ENCODE data around the gene SMARCA1. TPM values are rescaled to one million over a fixed set of nuclear protein-coding genes. Genes with fewer than 3 reads are reported as not detected.

SMARCA1 gene
- polyA plus RNA-seq, 3 donors, result 0.03 to 0.13 TPM; not detected in 1

DNA sequence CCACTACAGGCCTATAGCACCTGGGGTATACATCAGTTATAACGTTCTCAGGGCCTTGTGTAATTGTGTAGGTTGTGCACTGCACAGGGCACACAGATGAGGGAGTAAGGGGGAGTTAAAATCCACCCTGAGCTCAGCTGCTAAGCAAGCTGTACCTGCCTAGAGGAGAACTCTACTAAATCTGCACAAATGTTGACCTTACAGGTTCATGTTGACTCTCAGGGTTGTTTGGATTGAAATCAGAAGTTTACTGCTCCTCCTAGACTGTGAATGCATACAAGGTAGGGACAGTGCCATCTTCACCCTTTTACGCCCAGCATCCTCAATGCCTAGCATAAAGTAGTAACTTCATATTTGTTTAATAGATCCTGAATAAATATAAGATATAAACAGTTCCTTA is 89.8 kb downstream of the SMARCA1 start:
- no peak overlapping the region for H3K27ac Mint-ChIP-seq
- no peak overlapping the region for H3K4me3 Mint-ChIP-seq
- no peak overlapping the region for H3K9ac ChIP-seq (ENCODE audit: insufficient read depth, low read length, poor library complexity, severe bottlenecking)

GRCh38 chrX:129427267-129427666 is 96.0 kb downstream of the SMARCA1 start:
- H4K20me1 ChIP-seq (ENCODE audit: insufficient read depth, low read length), result no peaks in the 10 kb centered on the region
- H3K4me2 ChIP-seq (replicated peaks; ENCODE audit: extremely low read depth, low read length, poor library complexity, severe bottlenecking), result no peak overlapping the region
- no peaks in the 10 kb centered on the region for H3K36me3 ChIP-seq (replicated peaks in 1 of 2; ENCODE audit: control insufficient read depth in 1 of 2, insufficient read depth in 2 of 2, low read length in 2 of 2)
- no peak overlapping the region for H3K27ac ChIP-seq (ENCODE audit: low read depth in 1 of 2, low read length in 2 of 2)
- Mint-ChIP-seq H3K27ac (no peak overlapping the region), H3K9me3 (peaks cover 0 to 5% (median 0%) of the 10 kb centered on the region in 7 donors), H3K36me3 (no peaks in the 10 kb centered on the region), H3K4me3 (no peak overlapping the region), H3K27me3 (ENCODE audit: low read depth in 3 of 3) (peaks cover 0 to 3% (median 0%) of the 10 kb centered on the region in 3 donors), H3K4me1 (no peaks in the 10 kb centered on the region)
- no peak overlapping the region for H3K9ac ChIP-seq (ENCODE audit: insufficient read depth, low read length, poor library complexity, severe bottlenecking)
- intact Hi-C loops (cut with micrococcal nuclease), result no loop called here
- H3K27me3 ChIP-seq (ENCODE audit: control insufficient read depth in 2 of 2, insufficient read depth in 2 of 2, low read length in 2 of 2), result no peaks in the 10 kb centered on the region
- no peaks in the 10 kb centered on the region for H3K9me3 ChIP-seq (replicated peaks in 1 of 2; ENCODE audit: control insufficient read depth in 1 of 2, insufficient read depth in 1 of 2, low read length in 2 of 2)
- no peak overlapping the region for H2AFZ ChIP-seq (ENCODE audit: insufficient read depth, low read depth, low read length, poor library complexity, severe bottlenecking)
- DNase-seq, result no peak
- TF ChIP-seq, protein P1, sequence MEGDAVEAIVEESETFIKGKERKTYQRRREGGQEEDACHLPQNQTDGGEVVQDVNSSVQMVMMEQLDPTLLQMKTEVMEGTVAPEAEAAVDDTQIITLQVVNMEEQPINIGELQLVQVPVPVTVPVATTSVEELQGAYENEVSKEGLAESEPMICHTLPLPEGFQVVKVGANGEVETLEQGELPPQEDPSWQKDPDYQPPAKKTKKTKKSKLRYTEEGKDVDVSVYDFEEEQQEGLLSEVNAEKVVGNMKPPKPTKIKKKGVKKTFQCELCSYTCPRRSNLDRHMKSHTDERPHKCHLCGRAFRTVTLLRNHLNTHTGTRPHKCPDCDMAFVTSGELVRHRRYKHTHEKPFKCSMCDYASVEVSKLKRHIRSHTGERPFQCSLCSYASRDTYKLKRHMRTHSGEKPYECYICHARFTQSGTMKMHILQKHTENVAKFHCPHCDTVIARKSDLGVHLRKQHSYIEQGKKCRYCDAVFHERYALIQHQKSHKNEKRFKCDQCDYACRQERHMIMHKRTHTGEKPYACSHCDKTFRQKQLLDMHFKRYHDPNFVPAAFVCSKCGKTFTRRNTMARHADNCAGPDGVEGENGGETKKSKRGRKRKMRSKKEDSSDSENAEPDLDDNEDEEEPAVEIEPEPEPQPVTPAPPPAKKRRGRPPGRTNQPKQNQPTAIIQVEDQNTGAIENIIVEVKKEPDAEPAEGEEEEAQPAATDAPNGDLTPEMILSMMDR (IDR thresholded peaks at IDR 0.05), result no peak
- no peaks in the 10 kb centered on the region for H3K4me1 ChIP-seq (ENCODE audit: control insufficient read depth in 1 of 2, insufficient read depth in 2 of 2, low read length in 2 of 2)
- no peak overlapping the region for H3K4me3 ChIP-seq (replicated peaks in 1 of 3; ENCODE audit: low read depth in 2 of 3, low read length in 3 of 3)
- 86% methylated on average over 1 of the region's 1 CpG for WGBS (ENCODE audit: insufficient coverage)
- no peaks in the 10 kb centered on the region for H3K79me2 ChIP-seq (ENCODE audit: insufficient read depth, low read length)

More for the DNA sequence above, 89.8 kb downstream of the SMARCA1 start:
- H3K4me3 ChIP-seq (replicated peaks in 1 of 3; ENCODE audit: low read depth in 2 of 3, low read length in 3 of 3), result no peak overlapping the region
- TF ChIP-seq, protein P1 (IDR thresholded peaks at IDR 0.05), result no peak
- Mint-ChIP-seq H3K4me1 (no peaks in the 10 kb centered on the region), H3K27me3 (ENCODE audit: low read depth in 3 of 3) (peaks cover 0 to 2% (median 0%) of the 10 kb centered on the region in 3 donors), H3K9me3 (no peaks in the 10 kb centered on the region), H3K36me3 (no peaks in the 10 kb centered on the region)
- H2AFZ ChIP-seq (ENCODE audit: insufficient read depth, low read depth, low read length, poor library complexity, severe bottlenecking), result no peak overlapping the region
- H3K4me2 ChIP-seq (replicated peaks; ENCODE audit: extremely low read depth, low read length, poor library complexity, severe bottlenecking), result no peak overlapping the region
- no peaks in the 10 kb centered on the region for H4K20me1 ChIP-seq (ENCODE audit: insufficient read depth, low read length)
- intact Hi-C loops (cut with micrococcal nuclease), result no loop called here
- no peaks in the 10 kb centered on the region for H3K27me3 ChIP-seq (ENCODE audit: control insufficient read depth in 2 of 2, insufficient read depth in 2 of 2, low read length in 2 of 2)
- H3K9me3 ChIP-seq (replicated peaks in 1 of 2; ENCODE audit: control insufficient read depth in 1 of 2, insufficient read depth in 1 of 2, low read length in 2 of 2), result no peaks in the 10 kb centered on the region
- no peak for DNase-seq
- no peak overlapping the region for H3K27ac ChIP-seq (ENCODE audit: low read depth in 1 of 2, low read length in 2 of 2)
- no peaks in the 10 kb centered on the region for H3K79me2 ChIP-seq (ENCODE audit: insufficient read depth, low read length)
- no peaks in the 10 kb centered on the region for H3K36me3 ChIP-seq (replicated peaks in 1 of 2; ENCODE audit: control insufficient read depth in 1 of 2, insufficient read depth in 2 of 2, low read length in 2 of 2)
- H3K4me1 ChIP-seq (ENCODE audit: control insufficient read depth in 1 of 2, insufficient read depth in 2 of 2, low read length in 2 of 2), result no peaks in the 10 kb centered on the region
- no CpG with 5 or more reads among the region's 2 CpGs for WGBS (ENCODE audit: insufficient coverage)

All from CD14-positive monocyte (primary cell).